ENCODE results near the gene MNX1. TPM values are rescaled to one million over a fixed set of nuclear protein-coding genes. Genes with fewer than 3 reads are reported as not detected.

Gene MNX1
- polyA plus RNA-seq, 1 donor from 2014 or later, result not detected

DNA sequence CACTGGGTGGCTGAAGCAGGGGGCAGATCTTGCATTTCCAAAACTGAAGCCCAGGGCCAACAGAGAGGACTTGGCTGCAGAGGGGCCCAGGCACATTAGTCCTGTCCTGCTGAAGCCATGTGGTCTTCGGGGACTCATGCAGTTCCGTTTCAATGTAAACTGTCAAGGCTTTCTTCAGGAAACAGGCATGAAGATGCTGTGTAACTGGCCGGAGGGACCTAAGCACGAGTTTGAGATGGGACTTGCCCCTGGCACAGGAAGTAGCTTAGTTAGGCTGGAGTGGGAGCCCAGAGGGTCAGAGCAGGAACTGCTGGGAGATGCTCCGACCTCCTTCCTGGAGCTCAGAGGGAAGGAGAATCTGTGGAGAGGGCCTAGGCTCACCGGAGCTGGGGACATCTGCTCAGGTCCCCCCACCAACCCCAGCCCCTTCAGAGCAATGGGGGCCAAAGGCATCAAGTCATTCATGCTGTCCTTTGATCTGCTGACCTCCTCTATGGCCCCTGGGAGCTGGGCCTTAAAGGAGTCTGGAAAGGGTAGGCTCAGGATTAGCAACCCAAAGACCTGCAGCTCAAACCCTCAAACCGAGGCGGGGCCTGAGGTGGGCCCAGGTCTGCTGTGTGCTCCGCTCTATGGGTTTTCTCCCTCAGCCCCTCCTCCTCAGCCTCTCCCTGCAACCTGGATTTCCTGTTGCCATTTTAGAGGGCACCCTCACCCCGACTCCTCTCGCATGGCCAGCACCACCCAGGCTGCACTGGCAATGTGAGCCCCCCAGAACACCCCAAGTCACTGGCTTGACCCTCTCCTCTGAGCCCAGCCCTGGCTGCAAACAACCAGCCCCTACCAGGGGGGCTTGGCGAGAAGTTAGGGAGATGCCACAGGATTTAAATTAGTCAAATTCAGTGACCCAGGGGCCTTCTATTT is 4.4 kb upstream of the MNX1 start:
- Histone ChIP-seq H3K36me3 (ENCODE audit: insufficient read depth, low read length) (no peaks in the 10 kb centered on the region), H3K27me3 (ENCODE audit: insufficient read depth, low read depth, low read length) (peaks cover 97% of the 10 kb centered on the region), H3K4me3 (ENCODE audit: low read length) (no peak overlapping the region), H2AFZ (ENCODE audit: low read depth, low read length) (no peak overlapping the region), H3K9ac (ENCODE audit: low read length) (no peak overlapping the region), H3K27ac (ENCODE audit: low read length) (no peak overlapping the region), H3K4me2 (ENCODE audit: low read length) (no peak overlapping the region), H4K20me1 (ENCODE audit: insufficient read depth) (no peaks in the 10 kb centered on the region), H3K79me2 (replicated peaks; ENCODE audit: insufficient read depth, low read length) (no peaks in the 10 kb centered on the region), H3F3A (ENCODE audit: insufficient read depth, low read length, poor library complexity, severe bottlenecking) (no peaks in the 10 kb centered on the region), H3K9me2 (ENCODE audit: insufficient read depth, low read length) (no peaks in the 10 kb centered on the region), H3K9me3 (ENCODE audit: low read length) (no peaks in the 10 kb centered on the region)
- no peak for TF ChIP-seq TAF1 (IDR thresholded peaks at IDR 0.05; ENCODE audit: low read depth)
- TF ChIP-seq EZH2 (IDR thresholded peaks at IDR 0.05; ENCODE audit: borderline replicate concordance, insufficient read depth, low read length, poor library complexity, severe bottlenecking), result no peak
- TF ChIP-seq RAD21 (conservative IDR thresholded peaks at IDR 0.05), result no peak
- TF ChIP-seq SMC3 (conservative IDR thresholded peaks at IDR 0.05; ENCODE audit: poor library complexity), result no peak
- TF ChIP-seq EP300 (conservative IDR thresholded peaks at IDR 0.05; ENCODE audit: poor library complexity, severe bottlenecking), result no peak
- no peak for TF ChIP-seq POLR2AphosphoS5 (IDR thresholded peaks at IDR 0.05)
- TF ChIP-seq, protein P1, sequence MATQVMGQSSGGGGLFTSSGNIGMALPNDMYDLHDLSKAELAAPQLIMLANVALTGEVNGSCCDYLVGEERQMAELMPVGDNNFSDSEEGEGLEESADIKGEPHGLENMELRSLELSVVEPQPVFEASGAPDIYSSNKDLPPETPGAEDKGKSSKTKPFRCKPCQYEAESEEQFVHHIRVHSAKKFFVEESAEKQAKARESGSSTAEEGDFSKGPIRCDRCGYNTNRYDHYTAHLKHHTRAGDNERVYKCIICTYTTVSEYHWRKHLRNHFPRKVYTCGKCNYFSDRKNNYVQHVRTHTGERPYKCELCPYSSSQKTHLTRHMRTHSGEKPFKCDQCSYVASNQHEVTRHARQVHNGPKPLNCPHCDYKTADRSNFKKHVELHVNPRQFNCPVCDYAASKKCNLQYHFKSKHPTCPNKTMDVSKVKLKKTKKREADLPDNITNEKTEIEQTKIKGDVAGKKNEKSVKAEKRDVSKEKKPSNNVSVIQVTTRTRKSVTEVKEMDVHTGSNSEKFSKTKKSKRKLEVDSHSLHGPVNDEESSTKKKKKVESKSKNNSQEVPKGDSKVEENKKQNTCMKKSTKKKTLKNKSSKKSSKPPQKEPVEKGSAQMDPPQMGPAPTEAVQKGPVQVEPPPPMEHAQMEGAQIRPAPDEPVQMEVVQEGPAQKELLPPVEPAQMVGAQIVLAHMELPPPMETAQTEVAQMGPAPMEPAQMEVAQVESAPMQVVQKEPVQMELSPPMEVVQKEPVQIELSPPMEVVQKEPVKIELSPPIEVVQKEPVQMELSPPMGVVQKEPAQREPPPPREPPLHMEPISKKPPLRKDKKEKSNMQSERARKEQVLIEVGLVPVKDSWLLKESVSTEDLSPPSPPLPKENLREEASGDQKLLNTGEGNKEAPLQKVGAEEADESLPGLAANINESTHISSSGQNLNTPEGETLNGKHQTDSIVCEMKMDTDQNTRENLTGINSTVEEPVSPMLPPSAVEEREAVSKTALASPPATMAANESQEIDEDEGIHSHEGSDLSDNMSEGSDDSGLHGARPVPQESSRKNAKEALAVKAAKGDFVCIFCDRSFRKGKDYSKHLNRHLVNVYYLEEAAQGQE (IDR thresholded peaks at IDR 0.05; ENCODE audit: borderline replicate concordance), result no peak
- no peak for TF ChIP-seq MXI1 (conservative IDR thresholded peaks at IDR 0.05; ENCODE audit: poor library complexity, severe bottlenecking)
- TF ChIP-seq, protein P2, sequence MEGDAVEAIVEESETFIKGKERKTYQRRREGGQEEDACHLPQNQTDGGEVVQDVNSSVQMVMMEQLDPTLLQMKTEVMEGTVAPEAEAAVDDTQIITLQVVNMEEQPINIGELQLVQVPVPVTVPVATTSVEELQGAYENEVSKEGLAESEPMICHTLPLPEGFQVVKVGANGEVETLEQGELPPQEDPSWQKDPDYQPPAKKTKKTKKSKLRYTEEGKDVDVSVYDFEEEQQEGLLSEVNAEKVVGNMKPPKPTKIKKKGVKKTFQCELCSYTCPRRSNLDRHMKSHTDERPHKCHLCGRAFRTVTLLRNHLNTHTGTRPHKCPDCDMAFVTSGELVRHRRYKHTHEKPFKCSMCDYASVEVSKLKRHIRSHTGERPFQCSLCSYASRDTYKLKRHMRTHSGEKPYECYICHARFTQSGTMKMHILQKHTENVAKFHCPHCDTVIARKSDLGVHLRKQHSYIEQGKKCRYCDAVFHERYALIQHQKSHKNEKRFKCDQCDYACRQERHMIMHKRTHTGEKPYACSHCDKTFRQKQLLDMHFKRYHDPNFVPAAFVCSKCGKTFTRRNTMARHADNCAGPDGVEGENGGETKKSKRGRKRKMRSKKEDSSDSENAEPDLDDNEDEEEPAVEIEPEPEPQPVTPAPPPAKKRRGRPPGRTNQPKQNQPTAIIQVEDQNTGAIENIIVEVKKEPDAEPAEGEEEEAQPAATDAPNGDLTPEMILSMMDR (IDR thresholded peaks at IDR 0.05; ENCODE audit: poor library complexity, severe bottlenecking), result no peak

DNA sequence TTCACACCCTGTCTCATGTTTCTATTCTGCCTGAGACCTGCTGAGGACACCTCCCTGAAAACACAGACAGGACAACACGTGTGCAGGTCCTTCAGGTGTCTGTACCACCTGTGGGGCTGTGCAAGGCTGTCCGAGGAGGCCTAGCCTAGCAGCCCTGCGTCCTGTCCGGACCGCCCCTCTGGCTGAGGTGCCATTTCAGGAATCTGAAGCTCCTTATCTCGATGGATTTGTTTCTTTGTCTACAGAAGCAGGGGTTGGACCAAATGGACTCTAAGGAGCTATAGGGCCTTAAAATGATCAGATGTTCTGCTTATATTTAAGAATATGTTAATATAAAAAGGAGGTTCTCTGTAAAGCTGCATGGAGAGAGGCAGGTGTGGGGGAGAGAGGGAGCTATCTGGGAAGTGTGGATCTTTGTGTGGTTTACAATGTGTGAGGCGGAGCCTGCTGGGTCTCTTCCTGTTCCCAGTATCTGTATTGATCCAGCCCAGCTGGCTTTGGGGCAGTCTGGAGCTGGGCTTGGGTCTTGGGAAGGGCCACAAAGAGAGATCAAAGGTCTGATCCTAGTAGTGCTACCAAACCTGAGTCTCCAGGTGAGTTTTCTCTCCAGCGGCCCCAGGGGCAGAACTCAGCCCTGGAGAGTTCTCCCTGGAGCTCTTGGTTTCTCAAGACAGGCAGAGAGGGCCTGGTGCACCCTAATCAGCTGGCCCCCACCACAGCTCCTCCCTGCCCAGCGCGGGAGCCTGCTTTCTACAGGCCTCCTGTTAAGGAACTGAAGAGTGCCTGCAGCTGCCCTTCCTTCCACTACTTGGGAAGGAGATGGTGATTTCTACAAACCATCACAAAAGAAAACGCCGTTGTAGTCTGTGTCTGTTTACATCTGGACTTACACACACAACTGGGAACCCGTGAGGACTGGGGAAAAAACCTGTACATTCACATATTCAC is 3.4 kb upstream of the MNX1 start:
- H3K4me2 ChIP-seq (ENCODE audit: low read length), result no peak overlapping the region
- no peak overlapping the region for H3K4me3 ChIP-seq (ENCODE audit: low read length)
- H2AFZ ChIP-seq (ENCODE audit: low read depth, low read length), result no peak overlapping the region
- H4K20me1 ChIP-seq (ENCODE audit: insufficient read depth), result no peaks in the 10 kb centered on the region
- no peaks in the 10 kb centered on the region for H3K79me2 ChIP-seq (replicated peaks; ENCODE audit: insufficient read depth, low read length)
- H3K9me3 ChIP-seq (ENCODE audit: low read length), result no peaks in the 10 kb centered on the region
- H3K9me2 ChIP-seq (ENCODE audit: insufficient read depth, low read length), result no peaks in the 10 kb centered on the region
- H3F3A ChIP-seq (ENCODE audit: insufficient read depth, low read length, poor library complexity, severe bottlenecking), result no peaks in the 10 kb centered on the region
- H3K36me3 ChIP-seq (ENCODE audit: insufficient read depth, low read length), result no peaks in the 10 kb centered on the region
- H3K9ac ChIP-seq (ENCODE audit: low read length), result no peak overlapping the region
- no peak for TF ChIP-seq POLR2AphosphoS5 (IDR thresholded peaks at IDR 0.05)
- no peak for TF ChIP-seq SMC3 (conservative IDR thresholded peaks at IDR 0.05; ENCODE audit: poor library complexity)
- TF ChIP-seq EP300 (conservative IDR thresholded peaks at IDR 0.05; ENCODE audit: poor library complexity, severe bottlenecking), result no peak
- TF ChIP-seq EZH2 (IDR thresholded peaks at IDR 0.05; ENCODE audit: borderline replicate concordance, insufficient read depth, low read length, poor library complexity, severe bottlenecking), result no peak
- TF ChIP-seq RAD21 (conservative IDR thresholded peaks at IDR 0.05), result no peak
- TF ChIP-seq, protein P1 (IDR thresholded peaks at IDR 0.05; ENCODE audit: borderline replicate concordance), result no peak
- no peak for TF ChIP-seq TAF1 (IDR thresholded peaks at IDR 0.05; ENCODE audit: low read depth)
- TF ChIP-seq MXI1 (conservative IDR thresholded peaks at IDR 0.05; ENCODE audit: poor library complexity, severe bottlenecking), result no peak
- TF ChIP-seq, protein P2 (IDR thresholded peaks at IDR 0.05; ENCODE audit: poor library complexity, severe bottlenecking), result no peak
- H3K27ac ChIP-seq (ENCODE audit: low read length), result no peak overlapping the region
- H3K27me3 ChIP-seq (ENCODE audit: insufficient read depth, low read depth, low read length), result peaks cover 95% of the 10 kb centered on the region

Data from neural cell (in vitro differentiated cells).